Measurements from ENCODE around the gene NCOA7.

DNA sequence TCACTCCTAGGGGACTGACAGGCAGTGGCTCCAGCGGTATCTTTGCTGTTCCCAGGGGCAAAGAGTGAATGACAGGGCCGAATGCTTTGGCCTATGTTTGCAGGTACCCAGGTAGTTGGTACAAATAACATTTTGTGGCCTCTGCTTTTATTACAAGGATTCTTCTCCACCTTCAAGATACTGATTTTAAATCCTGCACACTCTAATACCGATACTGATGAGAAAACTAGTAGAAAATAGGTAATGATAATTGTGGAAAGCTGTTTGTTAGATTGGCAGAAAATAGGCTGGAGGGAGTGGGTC, 166.6 kb downstream of the NCOA7 start:
- no peak for TF ChIP-seq POLR2A (IDR thresholded peaks at IDR 0.05)
- TF ChIP-seq, protein P1, sequence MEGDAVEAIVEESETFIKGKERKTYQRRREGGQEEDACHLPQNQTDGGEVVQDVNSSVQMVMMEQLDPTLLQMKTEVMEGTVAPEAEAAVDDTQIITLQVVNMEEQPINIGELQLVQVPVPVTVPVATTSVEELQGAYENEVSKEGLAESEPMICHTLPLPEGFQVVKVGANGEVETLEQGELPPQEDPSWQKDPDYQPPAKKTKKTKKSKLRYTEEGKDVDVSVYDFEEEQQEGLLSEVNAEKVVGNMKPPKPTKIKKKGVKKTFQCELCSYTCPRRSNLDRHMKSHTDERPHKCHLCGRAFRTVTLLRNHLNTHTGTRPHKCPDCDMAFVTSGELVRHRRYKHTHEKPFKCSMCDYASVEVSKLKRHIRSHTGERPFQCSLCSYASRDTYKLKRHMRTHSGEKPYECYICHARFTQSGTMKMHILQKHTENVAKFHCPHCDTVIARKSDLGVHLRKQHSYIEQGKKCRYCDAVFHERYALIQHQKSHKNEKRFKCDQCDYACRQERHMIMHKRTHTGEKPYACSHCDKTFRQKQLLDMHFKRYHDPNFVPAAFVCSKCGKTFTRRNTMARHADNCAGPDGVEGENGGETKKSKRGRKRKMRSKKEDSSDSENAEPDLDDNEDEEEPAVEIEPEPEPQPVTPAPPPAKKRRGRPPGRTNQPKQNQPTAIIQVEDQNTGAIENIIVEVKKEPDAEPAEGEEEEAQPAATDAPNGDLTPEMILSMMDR (IDR thresholded peaks at IDR 0.05), result no peak
